Activated CD4-positive, alpha-beta T cell treated with anti-CD3 and anti-CD28 coated beads, Interleukin-2, amount 10 ng/mL, durations not matched to agents 24 days and 14 days (primary cell): ENCODE results near the gene RIOK3. TPM values are rescaled to one million over a fixed set of nuclear protein-coding genes. Genes with fewer than 3 reads are reported as not detected.
"Not testable (repeated sequence)": the region's sequence is repeated elsewhere in the genome, so short reads cannot be mapped to it uniquely, and the experiment has no call there.

Experiments used
- DNase-seq: peaks from one replicate; pipeline ENCODE4 v3.0.0; 2022
- H3K27ac Mint-ChIP-seq: one replicate; pipeline ENCODE4 v1.8.0; 2022; ENCODE audit warnings: mild to moderate bottlenecking, mixed read lengths
- H3K27me3 Mint-ChIP-seq: one replicate; pipeline ENCODE4 v1.8.0; 2022; ENCODE audit warnings: mixed read lengths
- H3K36me3 Mint-ChIP-seq: one replicate; pipeline ENCODE4 v1.8.0; 2022; ENCODE audit warnings: low read depth, mild to moderate bottlenecking, mixed read lengths
- H3K4me1 Mint-ChIP-seq: one replicate; pipeline ENCODE4 v1.8.0; 2021; ENCODE audit warnings: mixed read lengths
- H3K4me3 Mint-ChIP-seq: one replicate; pipeline ENCODE4 v1.8.0; 2022; ENCODE audit warnings: mild to moderate bottlenecking, moderate library complexity, mixed read lengths
- H3K9me3 Mint-ChIP-seq: one replicate; pipeline ENCODE4 v1.8.0; 2021; ENCODE audit warnings: mixed read lengths
- intact Hi-C: fragments of 100-400 bp; cut with micrococcal nuclease; formaldehyde crosslinking; loops from one replicate; pipeline ENCODE4 v1.15.1; 2023
- total RNA-seq: library from RNA; stranded (reverse); gene quantifications from 2 replicates; pipeline ENCODE4 v1.2.3, GENCODE V29; 2022

RIOK3 gene
- total RNA-seq, 1 donor from 2014 or later: 46.7 TPM

- Mint-ChIP-seq H3K9me3 (no peaks in the 10 kb centered on the region), H3K27me3 (no peaks in the 10 kb centered on the region), H3K4me3 (no peak overlapping the region), H3K27ac (no peak overlapping the region), H3K36me3 (no peaks in the 10 kb centered on the region), H3K4me1 (peaks cover 10% of the 10 kb centered on the region)
- intact Hi-C loops: no loop called here
- no peak for DNase-seq
These were observed 41.9 kb downstream of the RIOK3 start for GRCh38 chr18:23494992-23495391.

DNA sequence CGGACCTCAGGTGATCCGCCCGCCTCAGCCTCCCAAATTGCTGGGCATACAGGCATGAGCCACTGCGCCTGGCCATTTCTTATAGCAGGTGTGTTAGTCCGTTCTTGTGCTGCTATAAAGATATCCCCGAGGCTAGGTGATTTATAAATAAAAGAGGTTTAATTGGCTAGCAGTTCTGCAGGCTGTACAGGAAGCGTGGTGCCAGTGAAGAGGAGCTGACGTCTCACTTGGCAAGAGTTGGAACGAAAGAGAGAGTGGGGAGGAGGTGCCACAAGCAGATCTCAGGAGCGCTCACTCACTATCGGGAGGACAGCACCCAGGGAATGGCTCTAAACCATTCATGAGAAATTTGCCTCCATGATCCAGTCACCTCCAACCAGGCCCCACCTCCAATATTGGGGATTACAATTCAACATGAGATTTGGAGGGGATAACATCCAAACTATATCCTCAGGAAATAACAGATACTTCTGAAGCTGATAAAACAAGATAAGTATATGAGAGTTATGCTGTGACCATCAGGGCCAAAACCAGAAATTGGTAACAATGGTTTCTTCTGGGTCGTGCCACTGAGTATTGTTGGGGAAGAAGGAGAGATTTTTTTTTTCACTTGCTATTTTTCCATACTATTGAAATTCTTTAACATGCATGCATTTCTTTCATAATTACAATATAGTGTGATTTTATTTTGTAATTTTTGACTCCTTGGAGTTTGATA lies 42.8 kb downstream of the RIOK3 start:
- Mint-ChIP-seq H3K27me3 (no peaks in the 10 kb centered on the region), H3K4me1 (peaks cover 10% of the 10 kb centered on the region), H3K36me3 (no peaks in the 10 kb centered on the region), H3K4me3 (no peak overlapping the region), H3K9me3 (no peaks in the 10 kb centered on the region), H3K27ac (no peak overlapping the region)
- DNase-seq: no peak
- intact Hi-C loops: no loop called here

GRCh38 chr18:23498117-23498516 lies 45.0 kb downstream of the RIOK3 start:
- DNase-seq: no peak

GRCh38 chr18:23498877-23499276 lies 45.8 kb downstream of the RIOK3 start:
- no peak overlapping the region for H3K4me3 Mint-ChIP-seq
- H3K4me1 Mint-ChIP-seq: peaks cover 22% of the 10 kb centered on the region
- H3K36me3 Mint-ChIP-seq: no peaks in the 10 kb centered on the region
- H3K27me3 Mint-ChIP-seq: no peaks in the 10 kb centered on the region
- intact Hi-C loops: loop anchor here (1.0 kb wide), 2 partner anchors 11 to 88 kb away; no protein-coding TSS in a partner anchor
- H3K9me3 Mint-ChIP-seq: no peaks in the 10 kb centered on the region
- H3K27ac Mint-ChIP-seq: peak overlapping the region; percentile 41
- peak; percentile 92 for DNase-seq

More at GRCh38 chr18:23498117-23498516, 45.0 kb downstream of the RIOK3 start:
- peak overlapping the region; percentile 15 for H3K27ac Mint-ChIP-seq
- no peaks in the 10 kb centered on the region for H3K9me3 Mint-ChIP-seq
- no peaks in the 10 kb centered on the region for H3K36me3 Mint-ChIP-seq
- peaks cover 22% of the 10 kb centered on the region for H3K4me1 Mint-ChIP-seq
- intact Hi-C loops: loop anchor here (1.0 kb wide), 1 partner anchor 10 kb away; no protein-coding TSS in a partner anchor
- no peak overlapping the region for H3K4me3 Mint-ChIP-seq
- no peaks in the 10 kb centered on the region for H3K27me3 Mint-ChIP-seq

DNA sequence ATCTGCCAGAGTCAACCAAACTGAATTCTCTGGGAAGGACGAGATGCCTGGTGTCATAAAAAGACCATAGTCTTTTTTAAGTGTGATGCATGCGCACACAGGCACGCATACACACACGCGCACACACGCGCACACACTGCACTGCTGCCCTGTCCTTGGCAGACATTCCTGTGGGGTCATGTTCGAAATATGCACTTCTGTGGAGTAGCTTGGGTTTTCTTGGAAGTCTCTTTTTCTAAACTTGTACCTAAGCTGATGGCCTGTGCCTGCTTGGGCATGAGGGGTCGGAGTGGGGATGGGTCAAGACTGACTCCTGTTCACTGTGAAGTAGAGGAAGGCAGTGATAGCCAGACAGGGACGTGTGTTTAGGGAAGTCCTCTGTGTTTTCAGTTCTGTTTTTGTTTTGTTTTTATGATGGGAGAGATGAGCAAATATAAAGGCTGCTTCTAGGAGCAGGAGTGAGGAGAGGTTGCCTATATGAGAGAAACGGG lies 46.2 kb downstream of the RIOK3 start:
- Mint-ChIP-seq H3K36me3 (no peaks in the 10 kb centered on the region), H3K4me3 (no peak overlapping the region), H3K27ac (no peak overlapping the region), H3K27me3 (no peaks in the 10 kb centered on the region), H3K9me3 (no peaks in the 10 kb centered on the region), H3K4me1 (peaks cover 26% of the 10 kb centered on the region)
- no peak for DNase-seq
- intact Hi-C loops: loop anchor here (1.0 kb wide), 1 partner anchor 88 kb away; no protein-coding TSS in a partner anchor

DNA sequence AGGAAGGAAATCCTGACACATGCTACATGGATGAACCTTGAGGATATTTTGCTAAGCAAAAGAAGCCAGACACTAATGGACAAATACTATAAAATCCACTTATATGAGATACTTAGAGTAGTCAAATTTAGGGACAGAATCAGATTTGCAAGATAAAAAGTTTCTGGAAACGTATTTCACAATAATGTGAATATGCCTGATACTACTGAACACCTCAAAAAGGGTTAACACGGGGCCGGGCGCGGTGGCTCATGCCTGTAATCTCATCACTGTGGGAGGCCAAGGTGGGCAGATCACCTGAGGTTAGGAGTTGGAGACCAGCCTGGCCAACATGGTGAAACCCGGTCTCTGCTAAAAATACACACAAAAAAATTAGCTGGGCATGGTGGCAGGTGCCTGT lies 48.5 kb downstream of the RIOK3 start:
- Mint-ChIP-seq H3K36me3 (peaks cover 8% of the 10 kb centered on the region), H3K27me3 (no peaks in the 10 kb centered on the region), H3K27ac (peak overlapping the region; percentile 36), H3K9me3 (no peaks in the 10 kb centered on the region), H3K4me3 (no peak overlapping the region), H3K4me1 (peaks cover 39% of the 10 kb centered on the region)
- no peak for DNase-seq
- intact Hi-C loops: loop anchor here (2.0 to 10.0 kb wide), 5 partner anchors 65 to 516 kb away; partner anchors contain the start of gene CABLES1

- H3K4me3 Mint-ChIP-seq: peak overlapping the region; percentile 87
- peaks cover 47% of the 10 kb centered on the region for H3K4me1 Mint-ChIP-seq
- H3K36me3 Mint-ChIP-seq: peaks cover 15% of the 10 kb centered on the region
- H3K27ac Mint-ChIP-seq: peak overlapping the region; percentile 88
- H3K9me3 Mint-ChIP-seq: no peaks in the 10 kb centered on the region
- no peak for DNase-seq
- intact Hi-C loops: loop anchor here (1.0 to 10.0 kb wide), 8 partner anchors 49 to 515 kb away; partner anchors contain the start of genes CABLES1, NPC1 and RIOK3
- H3K27me3 Mint-ChIP-seq: no peaks in the 10 kb centered on the region
These were observed 49.5 kb downstream of the RIOK3 start for GRCh38 chr18:23502516-23503037.

DNA sequence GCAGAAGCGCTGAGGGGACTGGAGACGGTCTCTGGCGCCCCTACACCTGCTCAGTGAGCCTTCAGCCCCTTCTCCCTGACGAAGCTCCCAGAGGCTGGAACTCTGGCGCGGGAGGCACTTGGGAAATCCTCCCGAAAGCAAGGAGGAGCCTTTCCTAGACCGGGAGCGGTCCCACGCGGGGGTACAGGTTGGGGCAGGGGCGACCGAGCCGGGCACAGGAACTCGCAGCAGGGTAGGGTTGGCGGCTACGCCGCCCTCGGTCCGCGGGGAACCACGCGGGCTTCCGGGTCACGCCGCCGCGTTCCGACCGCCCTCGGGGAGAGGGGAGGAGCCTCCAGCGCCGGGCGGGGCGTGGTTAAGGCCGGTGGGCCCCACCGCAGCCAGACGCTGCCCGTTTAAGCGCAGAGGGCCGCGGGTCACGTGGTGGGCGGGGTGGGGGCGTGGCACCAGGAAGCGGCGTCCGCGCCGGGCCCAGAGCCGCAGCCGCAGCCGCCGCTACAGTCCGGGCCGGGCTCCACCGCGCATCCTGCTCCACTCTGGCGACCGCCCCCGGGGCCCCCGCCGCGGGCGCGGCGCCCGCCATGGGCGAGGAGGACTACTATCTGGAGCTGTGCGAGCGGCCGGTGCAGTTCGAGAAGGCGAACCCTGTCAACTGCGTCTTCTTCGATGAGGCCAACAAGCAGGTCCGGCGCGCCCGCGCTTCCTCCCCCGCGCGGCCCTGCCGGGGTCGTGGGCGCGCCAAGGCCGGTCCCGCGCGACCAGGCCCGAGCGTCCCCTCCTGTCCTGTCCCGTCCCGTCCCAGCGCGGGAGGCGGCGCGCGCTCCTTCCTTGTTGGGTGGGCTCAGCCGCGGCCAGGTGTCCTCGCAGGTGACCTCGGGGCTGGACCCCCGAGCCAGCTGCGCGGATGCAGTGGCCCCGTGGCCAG lies 50.2 kb downstream of the RIOK3 start, which contains the start of gene RMC1:
RMC1 (plus strand) TSS at position 474 of the 925 bp plus-strand sequence; CDS start at position 582, 108 bp downstream.
- Mint-ChIP-seq H3K27ac (peak within 1 kb of the TSS; percentile 91), H3K4me1 (peaks cover 51% of the 10 kb centered on the region), H3K27me3 (no peaks in the 10 kb centered on the region), H3K9me3 (no peaks in the 10 kb centered on the region), H3K36me3 (peaks cover 21% of the 10 kb centered on the region), H3K4me3 (peak within 1 kb of the TSS; percentile 87)
- peak; percentile 99 for DNase-seq
- intact Hi-C loops: loop anchor here (1.0 to 10.0 kb wide), 8 partner anchors 50 to 514 kb away; partner anchors contain the start of genes CABLES1, NPC1 and RIOK3

DNA sequence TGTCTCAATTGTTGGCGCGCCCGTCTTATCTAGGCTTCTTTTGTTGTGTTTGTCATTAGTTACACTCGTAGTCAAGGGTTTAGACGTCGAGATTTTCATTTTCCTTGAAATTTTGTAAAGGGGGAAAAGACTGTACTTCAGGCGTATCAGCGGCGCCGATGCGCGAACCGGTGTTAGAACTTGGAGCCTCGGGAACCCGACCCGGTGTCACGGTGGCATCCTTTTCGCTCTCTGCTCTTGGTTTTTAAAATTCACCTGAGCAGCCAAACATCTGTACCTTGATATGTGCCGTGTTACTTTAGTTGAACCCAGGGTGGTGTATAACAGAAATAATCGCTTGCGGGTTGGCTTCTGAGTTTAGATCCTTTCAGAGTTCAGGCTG lies 50.9 kb downstream of the RIOK3 start:
- H3K9me3 Mint-ChIP-seq: no peaks in the 10 kb centered on the region
- H3K36me3 Mint-ChIP-seq: peaks cover 24% of the 10 kb centered on the region
- no peaks in the 10 kb centered on the region for H3K27me3 Mint-ChIP-seq
- peak; percentile 75 for DNase-seq
- H3K4me1 Mint-ChIP-seq: peaks cover 47% of the 10 kb centered on the region
- intact Hi-C loops: loop anchor here (1.0 to 10.0 kb wide), 8 partner anchors 51 to 513 kb away; partner anchors contain the start of genes CABLES1, NPC1 and RIOK3
- peak overlapping the region; percentile 91 for H3K27ac Mint-ChIP-seq
- H3K4me3 Mint-ChIP-seq: peak overlapping the region; percentile 87

DNA sequence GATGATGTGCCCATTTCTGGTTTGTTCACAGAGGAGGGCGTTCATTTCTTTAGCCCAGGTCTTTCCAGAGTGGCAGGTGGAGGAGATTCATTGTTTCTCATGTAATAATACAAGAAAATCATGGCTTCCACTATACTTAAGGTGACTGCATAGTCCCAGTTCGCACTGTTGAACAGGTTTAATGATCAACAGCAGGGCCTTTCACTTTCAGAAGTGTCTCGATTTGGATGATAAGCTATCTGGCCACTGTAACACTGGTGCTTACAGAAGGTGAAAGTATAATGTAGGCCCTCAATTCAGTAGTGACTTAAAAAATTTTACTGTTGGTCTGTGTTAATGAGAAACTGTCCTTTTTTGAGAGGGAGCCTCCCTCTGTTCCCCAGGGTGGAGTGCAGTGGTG lies 51.6 kb downstream of the RIOK3 start:
- peak; percentile 80 for DNase-seq
- no peaks in the 10 kb centered on the region for H3K9me3 Mint-ChIP-seq
- H3K27me3 Mint-ChIP-seq: no peaks in the 10 kb centered on the region
- H3K4me1 Mint-ChIP-seq: peaks cover 41% of the 10 kb centered on the region
- H3K36me3 Mint-ChIP-seq: peaks cover 28% of the 10 kb centered on the region
- H3K27ac Mint-ChIP-seq: peak overlapping the region; percentile 91
- H3K4me3 Mint-ChIP-seq: peak overlapping the region; percentile 87
- intact Hi-C loops: loop anchor here (5.0 to 10.0 kb wide), 4 partner anchors 308 to 513 kb away; partner anchors contain the start of gene CABLES1

DNA sequence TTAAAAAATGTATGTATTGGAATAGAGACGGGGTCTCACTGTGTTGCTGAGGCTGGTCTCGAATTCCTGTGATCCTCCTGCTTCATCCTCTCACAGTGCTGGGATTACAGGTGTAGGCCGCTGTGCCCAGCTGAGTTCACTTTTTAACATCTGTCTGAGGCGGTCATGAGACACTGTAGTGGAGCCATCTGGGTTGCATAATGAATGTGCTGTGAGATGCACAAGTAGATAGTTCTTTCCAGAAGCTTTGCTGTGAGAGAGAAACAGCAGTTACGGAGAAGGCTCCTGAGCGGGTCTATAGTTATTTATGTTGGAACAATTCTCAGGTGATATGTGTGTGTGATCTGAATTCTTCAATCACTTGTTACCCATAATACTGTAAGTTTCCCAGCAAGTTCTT lies 53.3 kb downstream of the RIOK3 start:
- H3K27ac Mint-ChIP-seq: no peak overlapping the region
- H3K36me3 Mint-ChIP-seq: peaks cover 41% of the 10 kb centered on the region
- H3K27me3 Mint-ChIP-seq: no peaks in the 10 kb centered on the region
- DNase-seq: no peak
- peaks cover 41% of the 10 kb centered on the region for H3K4me1 Mint-ChIP-seq
- no peaks in the 10 kb centered on the region for H3K9me3 Mint-ChIP-seq
- peak overlapping the region; percentile 12 for H3K4me3 Mint-ChIP-seq
- intact Hi-C loops: loop anchor here (10.0 kb wide), 1 partner anchor 372 kb away; the partner anchor contains the start of gene CABLES1

GRCh38 chr18:23510923-23511322 lies 57.8 kb downstream of the RIOK3 start:
- H3K9me3 Mint-ChIP-seq, H3K4me3 Mint-ChIP-seq, H3K27me3 Mint-ChIP-seq, DNase-seq, intact Hi-C loops: not testable (repeated sequence)
- peaks cover 63% of the 10 kb centered on the region for H3K36me3 Mint-ChIP-seq
- H3K27ac Mint-ChIP-seq: peak overlapping the region; percentile 45
- H3K4me1 Mint-ChIP-seq: peaks cover 39% of the 10 kb centered on the region

- H3K9me3 Mint-ChIP-seq, intact Hi-C loops, DNase-seq, H3K27me3 Mint-ChIP-seq: not testable (repeated sequence)
- H3K36me3 Mint-ChIP-seq: peaks cover 63% of the 10 kb centered on the region
- peak overlapping the region; percentile 79 for H3K27ac Mint-ChIP-seq
- H3K4me3 Mint-ChIP-seq: peak overlapping the region; percentile 59
- H3K4me1 Mint-ChIP-seq: peaks cover 33% of the 10 kb centered on the region
These were observed 59.1 kb downstream of the RIOK3 start for GRCh38 chr18:23512216-23512615.
